ENCODE measurements around the gene SRP14. TPM values are rescaled to one million over a fixed set of nuclear protein-coding genes. Genes with fewer than 3 reads are reported as not detected.

SRP14 gene
- total RNA-seq, 4 donors from 2014 or later = 177 to 369 (median 237) TPM

DNA sequence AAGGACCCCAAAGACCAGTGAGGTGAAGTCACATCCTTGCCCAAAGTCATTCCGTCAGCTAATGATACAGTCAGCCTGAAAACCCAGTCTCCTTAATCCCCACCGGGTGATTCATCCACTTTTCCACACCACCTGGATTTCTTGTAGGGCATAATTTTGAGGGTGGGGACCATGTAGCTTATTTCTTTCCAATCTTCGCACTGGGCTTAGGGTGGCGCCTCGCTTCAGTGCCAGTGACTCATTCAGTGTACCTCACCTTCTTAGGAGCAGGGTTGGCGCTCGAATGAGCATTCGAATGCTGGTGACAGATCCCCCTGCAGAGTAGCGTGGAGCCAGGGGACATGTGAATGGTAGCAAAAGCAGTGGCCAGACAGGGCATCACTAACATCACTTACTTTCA, 45.7 kb upstream of the SRP14 start:
- Histone ChIP-seq H3K36me3 (no peaks in the 10 kb centered on the region), H3K27ac (peak overlapping the region in 1 of 4 donors; percentile 15), H3K4me1 (peaks cover 18 to 88% (median 29%) of the 10 kb centered on the region in 3 donors), H3K27me3 (peaks cover 0 to 52% (median 0%) of the 10 kb centered on the region in 4 donors), H3K9me3 (no peaks in the 10 kb centered on the region), H3K4me3 (no peak overlapping the region)
- intact Hi-C loops (cut with DNase I) = no loop called here
- WGBS, 2 donors = 34 to 55% methylated on average over 7 of the region's 9 CpGs
- no peak for DNase-seq
- no peak for TF ChIP-seq POLR2A (IDR thresholded peaks at IDR 0.05)

DNA sequence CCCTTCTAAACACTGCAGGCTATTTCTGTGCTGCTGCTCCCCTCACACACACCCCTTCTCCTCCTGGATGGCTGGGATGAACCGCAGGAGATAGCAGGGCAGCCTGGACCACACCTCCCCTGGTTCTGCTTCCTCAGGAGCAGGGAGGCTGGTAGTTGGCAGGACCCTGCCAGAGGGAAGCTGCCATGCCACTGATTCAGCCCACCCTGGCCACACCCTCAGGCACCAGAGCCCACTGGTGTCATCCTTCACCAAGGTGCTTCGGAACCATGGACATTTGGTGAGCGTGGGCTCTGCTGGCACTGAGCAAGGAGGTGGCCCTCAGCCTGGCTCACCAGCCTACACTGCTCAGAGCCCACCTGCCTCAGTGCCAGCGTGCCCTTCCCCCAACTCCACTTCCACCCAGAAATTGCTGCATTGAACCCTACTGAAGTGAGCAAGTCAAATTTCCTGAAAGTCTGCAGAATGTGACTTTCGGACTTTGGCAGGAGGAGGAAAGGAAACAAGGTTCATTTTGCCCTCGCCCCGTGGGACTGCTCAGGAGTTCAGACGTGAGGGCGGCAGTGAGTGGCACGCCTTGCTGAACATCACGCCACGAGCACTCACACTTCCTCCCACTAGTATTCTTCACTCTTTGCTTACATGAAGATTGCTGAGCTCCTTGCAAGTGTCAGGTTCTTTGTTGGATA, 43.4 kb upstream of the SRP14 start:
- Histone ChIP-seq H3K4me1 (peaks cover 10 to 66% (median 16%) of the 10 kb centered on the region in 3 donors), H3K9me3 (no peaks in the 10 kb centered on the region), H3K27me3 (peaks cover 0 to 41% (median 0%) of the 10 kb centered on the region in 4 donors), H3K36me3 (no peaks in the 10 kb centered on the region), H3K27ac (peak overlapping the region; percentile 6 to 74 (median 64)), H3K4me3 (peak overlapping the region in 3 of 4 donors; percentile 8 to 56 (median 29))
- WGBS, 2 donors = 69 to 80% methylated on average over 8 to 9 of the region's 12 CpGs
- TF ChIP-seq POLR2A (IDR thresholded peaks at IDR 0.05) = no peak
- intact Hi-C loops (cut with DNase I) = no loop called here
- DNase-seq = no peak

- Histone ChIP-seq H3K4me3 (peak overlapping the region in 3 of 4 donors; percentile 8 to 56 (median 29)), H3K36me3 (no peaks in the 10 kb centered on the region), H3K27ac (peak overlapping the region; percentile 19 to 74 (median 64)), H3K9me3 (no peaks in the 10 kb centered on the region), H3K27me3 (peaks cover 0 to 35% (median 0%) of the 10 kb centered on the region in 4 donors), H3K4me1 (peaks cover 10 to 63% (median 16%) of the 10 kb centered on the region in 3 donors)
- DNase-seq = no peak
- 14 to 22% methylated on average over 12 of the region's 12 CpGs for WGBS, 2 donors
- TF ChIP-seq POLR2A (IDR thresholded peaks at IDR 0.05) = no peak
- TF ChIP-seq CTCF (IDR thresholded peaks at IDR 0.05) = no peak
- intact Hi-C loops (cut with DNase I) = no loop called here
Observed at GRCh38 chr15:40081691-40082194, 42.8 kb upstream of the SRP14 start.

- 61 to 71% methylated on average over 5 of the region's 5 CpGs for WGBS, 2 donors
- Histone ChIP-seq H3K4me3 (peak overlapping the region in 2 of 4 donors; percentile 8 to 29), H3K27me3 (peaks cover 0 to 35% (median 0%) of the 10 kb centered on the region in 4 donors), H3K27ac (peak overlapping the region in 2 of 4 donors; percentile 59 to 74), H3K4me1 (peaks cover 10 to 64% (median 16%) of the 10 kb centered on the region in 3 donors), H3K36me3 (no peaks in the 10 kb centered on the region), H3K9me3 (no peaks in the 10 kb centered on the region)
- DNase-seq = no peak
- TF ChIP-seq CTCF (IDR thresholded peaks at IDR 0.05) = no peak
- no peak for TF ChIP-seq POLR2A (IDR thresholded peaks at IDR 0.05)
- intact Hi-C loops (cut with DNase I) = no loop called here
Observed at GRCh38 chr15:40080847-40081246, 41.9 kb upstream of the SRP14 start.

GRCh38 chr15:40080104-40080503, 41.1 kb upstream of the SRP14 start:
- 53 to 71% methylated on average over 1 of the region's 1 CpG for WGBS, 2 donors
- Histone ChIP-seq H3K27me3 (peaks cover 0 to 35% (median 0%) of the 10 kb centered on the region in 4 donors), H3K9me3 (no peaks in the 10 kb centered on the region), H3K36me3 (no peaks in the 10 kb centered on the region), H3K27ac (peak overlapping the region in 1 of 4 donors; percentile 74), H3K4me3 (no peak overlapping the region), H3K4me1 (peaks cover 11 to 63% (median 13%) of the 10 kb centered on the region in 3 donors)
- intact Hi-C loops (cut with DNase I) = no loop called here
- no peak for DNase-seq
- TF ChIP-seq CTCF (IDR thresholded peaks at IDR 0.05) = no peak
- TF ChIP-seq POLR2A (IDR thresholded peaks at IDR 0.05) = no peak

- Histone ChIP-seq H3K4me1 (peaks cover 8 to 58% (median 9%) of the 10 kb centered on the region in 3 donors), H3K4me3 (no peak overlapping the region), H3K36me3 (no peaks in the 10 kb centered on the region), H3K9me3 (no peaks in the 10 kb centered on the region), H3K27ac (no peak overlapping the region), H3K27me3 (peaks cover 0 to 35% (median 0%) of the 10 kb centered on the region in 4 donors)
- intact Hi-C loops (cut with DNase I) = no loop called here
- no peak for TF ChIP-seq CTCF (IDR thresholded peaks at IDR 0.05)
- TF ChIP-seq POLR2A (IDR thresholded peaks at IDR 0.05) = no peak
- no peak for DNase-seq
- WGBS, 2 donors = 89 to 96% methylated on average over 6 of the region's 6 CpGs
Observed at GRCh38 chr15:40079456-40079855, 40.5 kb upstream of the SRP14 start.
